HG03521 (cell line): Measurements from ENCODE around the gene NSG2.
"Not testable (repeated sequence)": the region's sequence is repeated elsewhere in the genome, so short reads cannot be mapped to it uniquely, and the experiment has no call there.

Source experiments
- ATAC-seq: cut with Tn5 transposase; IDR thresholded peaks from one replicate; pipeline ENCODE4 v1.9.1; 2021; ENCODE audit warnings: mild to moderate bottlenecking, moderate library complexity; ENCODE audit not compliant: unreplicated experiment

The NSG2 gene

GRCh38 chr5:174098694-174099093 lies 53.2 kb downstream of the NSG2 start:
- ATAC-seq = no peak

- no peak for ATAC-seq
Observed at GRCh38 chr5:174100490-174100889, 55.0 kb downstream of the NSG2 start.

- no peak for ATAC-seq
Observed at GRCh38 chr5:174101195-174101730, 55.8 kb downstream of the NSG2 start.

- ATAC-seq = not testable (repeated sequence)
Observed at GRCh38 chr5:174102574-174102973, 57.1 kb downstream of the NSG2 start.

- ATAC-seq = no peak
Observed at GRCh38 chr5:174106997-174107655, 61.6 kb downstream of the NSG2 start.

- ATAC-seq = no peak
Observed at GRCh38 chr5:174108745-174109144, 63.2 kb downstream of the NSG2 start.

- no peak for ATAC-seq
Observed at GRCh38 chr5:174109698-174110260, 64.3 kb downstream of the NSG2 start.

- ATAC-seq = no peak
Observed at GRCh38 chr5:174110310-174110709, 64.8 kb downstream of the NSG2 start.

- ATAC-seq = no peak
Observed at GRCh38 chr5:174111287-174111973, 65.9 kb downstream of the NSG2 start.

- no peak for ATAC-seq
Observed at GRCh38 chr5:174115226-174115625, 69.7 kb downstream of the NSG2 start.

GRCh38 chr5:174118823-174119467 lies 73.4 kb downstream of the NSG2 start:
- no peak for ATAC-seq

- ATAC-seq = no peak
Observed at GRCh38 chr5:174119468-174119881, 74.0 kb downstream of the NSG2 start.

- ATAC-seq = no peak
Observed at GRCh38 chr5:174120401-174121005, 75.0 kb downstream of the NSG2 start.

GRCh38 chr5:174134545-174134944 lies 89.0 kb downstream of the NSG2 start:
- ATAC-seq = no peak

GRCh38 chr5:174139623-174140022 lies 94.1 kb downstream of the NSG2 start:
- no peak for ATAC-seq

- ATAC-seq = no peak
Observed at GRCh38 chr5:174140452-174141020, 95.0 kb downstream of the NSG2 start.

GRCh38 chr5:174141398-174141797 lies 95.9 kb downstream of the NSG2 start:
- ATAC-seq = no peak

GRCh38 chr5:174145091-174145490 lies 99.6 kb downstream of the NSG2 start:
- no peak for ATAC-seq

- ATAC-seq = no peak
Observed at GRCh38 chr5:174145821-174146220, 100.3 kb downstream of the NSG2 start.

GRCh38 chr5:174146556-174146955 lies 101.0 kb downstream of the NSG2 start:
- ATAC-seq = no peak

GRCh38 chr5:174147012-174147411 lies 101.5 kb downstream of the NSG2 start:
- not testable (repeated sequence) for ATAC-seq
